Bronchial epithelial cell (primary cell): ENCODE results near the gene PKP1. TPM values are rescaled to one million over a fixed set of nuclear protein-coding genes. Genes with fewer than 3 reads are reported as not detected.
A peak's percentile ranks its signal among the peaks of the same experiment; 100 is the strongest.

Experiments used
- DNase-seq: peaks from one replicate; pipeline ENCODE4 v3.0.0-alpha.2; 2010; ENCODE audit warnings: low read depth
- FAIRE-seq: peaks from 2 replicates; lab custom pipeline; 2011; peaks lifted over from hg19 to GRCh38; lab: Jason Lieb, UNC
- H3K27me3 ChIP-seq: 2 replicates; pipeline ENCODE4 v1.5.1; 2011; ENCODE audit warnings: low read length; ENCODE audit not compliant: control insufficient read depth, insufficient read depth
- H3K36me3 ChIP-seq: 2 replicates; pipeline ENCODE4 v1.5.1; 2011; ENCODE audit warnings: low read length; ENCODE audit not compliant: control insufficient read depth, insufficient read depth
- H3K4me3 ChIP-seq: 2 replicates; pipeline ENCODE4 v1.5.1; 2011; ENCODE audit warnings: mild to moderate bottlenecking, low read depth, low read length, control low read depth
- CTCF ChIP-seq: IDR thresholded peaks from 2 replicates; pipeline ENCODE4 v1.5.1; 2011; ENCODE audit warnings: mild to moderate bottlenecking, moderate library complexity, low read length, control low read depth, inconsistent platforms; ENCODE audit not compliant: insufficient read depth, severe bottlenecking
- total RNA-seq: library from RNA; depleted of rRNA; stranded (reverse); fragments of >200 nt; gene quantifications from 2 replicates; pipeline ENCODE4 v1.2.1, GENCODE V29; 2014

Gene PKP1
- total RNA-seq, 1 donor from 2014 or later: 117 TPM

- FAIRE-seq (no peak), DNase-seq (no peak)
- TF ChIP-seq CTCF: no peak
- no peaks in the 10 kb centered on the region for H3K36me3 ChIP-seq
- H3K4me3 ChIP-seq: no peak overlapping the region
- no peaks in the 10 kb centered on the region for H3K27me3 ChIP-seq
Observed at GRCh38 chr1:201357636-201358348, 74.5 kb downstream of the PKP1 start.

GRCh38 chr1:201358596-201358995 lies 75.3 kb downstream of the PKP1 start:
- Histone ChIP-seq H3K27me3 (no peaks in the 10 kb centered on the region), H3K36me3 (no peaks in the 10 kb centered on the region), H3K4me3 (no peak overlapping the region)
- no peak for TF ChIP-seq CTCF
- DNase-seq (peak; percentile 42), FAIRE-seq (peak; percentile 55)

GRCh38 chr1:201359031-201359872 lies 75.9 kb downstream of the PKP1 start:
- no peak overlapping the region for H3K4me3 ChIP-seq
- TF ChIP-seq CTCF: no peak
- DNase-seq (no peak), FAIRE-seq (no peak)
- H3K27me3 ChIP-seq: no peaks in the 10 kb centered on the region
- H3K36me3 ChIP-seq: no peaks in the 10 kb centered on the region

- Histone ChIP-seq H3K4me3 (no peak overlapping the region), H3K36me3 (no peaks in the 10 kb centered on the region), H3K27me3 (no peaks in the 10 kb centered on the region)
- DNase-seq (no peak), FAIRE-seq (no peak)
- no peak for TF ChIP-seq CTCF
Observed at GRCh38 chr1:201359873-201360210, 76.5 kb downstream of the PKP1 start.

- no peak overlapping the region for H3K4me3 ChIP-seq
- no peaks in the 10 kb centered on the region for H3K27me3 ChIP-seq
- TF ChIP-seq CTCF: no peak
- FAIRE-seq (peak; percentile 36), DNase-seq (no peak)
- H3K36me3 ChIP-seq: no peaks in the 10 kb centered on the region
Observed at GRCh38 chr1:201360486-201360885, 77.2 kb downstream of the PKP1 start.
